Measurements from ENCODE around the gene IKZF3. TPM values are rescaled to one million over a fixed set of nuclear protein-coding genes. Genes with fewer than 3 reads are reported as not detected.
A peak's percentile ranks its signal among the peaks of the same experiment; 100 is the strongest.

IKZF3 gene
- total and polyA plus RNA-seq, 4 donors = 0.03 to 2.8 (median 1.2) TPM

DNA sequence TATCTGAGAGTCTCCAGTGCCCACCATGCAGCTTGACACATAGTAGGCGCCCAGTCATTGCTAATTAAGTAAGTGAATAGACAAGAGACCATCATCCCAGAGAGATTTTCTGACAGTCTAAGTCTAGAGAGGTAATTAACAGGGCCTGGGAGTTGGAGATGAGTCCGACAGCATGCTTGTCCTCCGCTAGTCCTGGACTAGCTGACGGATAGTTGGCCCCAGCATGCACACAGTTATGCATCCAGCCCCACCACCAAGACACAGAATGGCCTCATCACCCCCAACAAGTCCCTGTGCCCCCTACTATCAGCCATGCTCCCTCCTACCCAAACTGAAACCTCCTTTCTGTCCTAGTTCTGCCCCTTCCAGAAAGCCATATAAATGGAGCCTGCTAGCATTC, 116.4 kb downstream of the IKZF3 start:
- Histone ChIP-seq H3K4me1 (ENCODE audit: control insufficient read depth in 1 of 2, insufficient read depth in 2 of 2, low read length in 2 of 2) (no peaks in the 10 kb centered on the region), H3K9me3 (ENCODE audit: control insufficient read depth, low read length) (no peaks in the 10 kb centered on the region), H3K36me3 (ENCODE audit: control insufficient read depth in 1 of 2, insufficient read depth in 2 of 2, low read length in 1 of 2) (no peaks in the 10 kb centered on the region), H3K4me3 (ENCODE audit: low read length in 2 of 2) (no peak overlapping the region), H3K27me3 (ENCODE audit: control insufficient read depth in 1 of 2, insufficient read depth in 2 of 2, low read length in 1 of 2) (no peaks in the 10 kb centered on the region), H3K27ac (ENCODE audit: low read depth in 1 of 2, low read length in 2 of 2) (no peak overlapping the region)
- 95 to 99% methylated on average over 4 of the region's 4 CpGs for WGBS, 2 donors
- intact Hi-C loops (cut with DNase I) = no loop called here
- ATAC-seq (ENCODE audit: low FRiP score) = no peak
- DNase-seq = peak in 1 of 2 donors; percentile 23

DNA sequence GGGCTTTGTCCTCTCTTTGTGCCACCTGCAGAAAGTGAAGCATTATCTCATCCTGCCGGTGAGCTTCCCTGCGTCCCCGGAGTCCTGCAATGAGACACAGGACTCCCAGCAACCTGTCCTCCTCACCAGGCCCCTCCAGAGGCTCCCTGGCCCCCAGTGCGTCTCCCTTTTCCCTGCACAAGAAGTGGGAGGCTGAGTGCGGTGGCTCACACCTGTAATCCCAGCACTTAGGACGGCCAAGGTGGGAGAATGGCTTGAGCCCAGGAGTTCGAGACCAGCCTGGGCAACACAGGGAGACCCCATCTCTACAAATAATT, 118.0 kb downstream of the IKZF3 start:
- no peaks in the 10 kb centered on the region for H3K4me1 ChIP-seq (ENCODE audit: control insufficient read depth in 1 of 2, insufficient read depth in 2 of 2, low read length in 2 of 2)
- 93 to 96% methylated on average over 7 of the region's 7 CpGs for WGBS, 2 donors
- no peaks in the 10 kb centered on the region for H3K27me3 ChIP-seq (ENCODE audit: control insufficient read depth in 1 of 2, insufficient read depth in 2 of 2, low read length in 1 of 2)
- peak; percentile 20 to 59 for DNase-seq
- no peaks in the 10 kb centered on the region for H3K9me3 ChIP-seq (ENCODE audit: control insufficient read depth, low read length)
- intact Hi-C loops (cut with DNase I) = no loop called here
- no peak overlapping the region for H3K4me3 ChIP-seq (ENCODE audit: low read length in 2 of 2)
- H3K36me3 ChIP-seq (ENCODE audit: control insufficient read depth in 1 of 2, insufficient read depth in 2 of 2, low read length in 1 of 2) = no peaks in the 10 kb centered on the region
- ATAC-seq (ENCODE audit: low FRiP score) = no peak
- no peak overlapping the region for H3K27ac ChIP-seq (ENCODE audit: low read depth in 1 of 2, low read length in 2 of 2)

DNA sequence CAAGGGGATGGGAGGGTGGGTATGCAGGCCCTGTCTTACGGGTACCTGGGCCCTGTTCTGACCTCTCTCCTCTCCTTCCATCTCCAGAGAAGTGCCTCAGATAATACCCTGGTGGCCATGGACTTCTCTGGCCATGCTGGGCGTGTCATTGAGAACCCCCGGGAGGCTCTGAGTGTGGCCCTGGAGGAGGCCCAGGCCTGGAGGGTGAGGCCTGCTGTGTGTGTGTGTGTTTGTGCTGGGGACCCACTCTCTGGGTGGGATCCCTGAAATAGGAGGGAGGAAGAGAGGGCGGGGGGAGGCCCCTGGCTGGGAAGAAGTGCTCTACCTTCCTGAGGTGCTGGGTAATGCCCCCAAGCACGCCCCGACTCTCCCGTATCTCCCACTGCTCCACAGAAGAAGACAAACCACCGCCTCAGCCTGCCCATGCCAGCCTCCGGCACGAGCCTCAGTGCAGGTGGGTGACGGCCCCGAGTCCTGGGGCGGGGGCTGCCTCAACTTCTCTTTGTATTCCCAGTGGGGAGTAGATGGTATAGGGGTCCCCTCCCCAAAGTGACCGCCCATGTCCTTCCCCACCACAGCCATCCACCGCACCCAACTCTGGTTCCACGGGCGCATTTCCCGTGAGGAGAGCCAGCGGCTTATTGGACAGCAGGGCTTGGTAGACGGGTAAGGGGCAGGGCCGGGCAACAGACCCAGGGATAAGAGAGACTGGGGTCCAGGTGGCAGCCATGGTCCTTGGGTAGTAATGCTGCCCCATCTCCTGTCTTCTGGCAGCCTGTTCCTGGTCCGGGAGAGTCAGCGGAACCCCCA, 118.6 kb downstream of the IKZF3 start:
- no peaks in the 10 kb centered on the region for H3K9me3 ChIP-seq (ENCODE audit: control insufficient read depth, low read length)
- ATAC-seq (ENCODE audit: low FRiP score) (no peak), DNase-seq (peak; percentile 39 to 63)
- no peaks in the 10 kb centered on the region for H3K4me1 ChIP-seq (ENCODE audit: control insufficient read depth in 1 of 2, insufficient read depth in 2 of 2, low read length in 2 of 2)
- no peaks in the 10 kb centered on the region for H3K27me3 ChIP-seq (ENCODE audit: control insufficient read depth in 1 of 2, insufficient read depth in 2 of 2, low read length in 1 of 2)
- H3K27ac ChIP-seq (ENCODE audit: low read depth in 1 of 2, low read length in 2 of 2) = no peak overlapping the region
- intact Hi-C loops (cut with DNase I) = no loop called here
- H3K36me3 ChIP-seq (ENCODE audit: control insufficient read depth in 1 of 2, insufficient read depth in 2 of 2, low read length in 1 of 2) = no peaks in the 10 kb centered on the region
- H3K4me3 ChIP-seq (ENCODE audit: low read length in 2 of 2) = no peak overlapping the region
- 93 to 95% methylated on average over 21 to 23 of the region's 23 CpGs for WGBS, 2 donors

DNA sequence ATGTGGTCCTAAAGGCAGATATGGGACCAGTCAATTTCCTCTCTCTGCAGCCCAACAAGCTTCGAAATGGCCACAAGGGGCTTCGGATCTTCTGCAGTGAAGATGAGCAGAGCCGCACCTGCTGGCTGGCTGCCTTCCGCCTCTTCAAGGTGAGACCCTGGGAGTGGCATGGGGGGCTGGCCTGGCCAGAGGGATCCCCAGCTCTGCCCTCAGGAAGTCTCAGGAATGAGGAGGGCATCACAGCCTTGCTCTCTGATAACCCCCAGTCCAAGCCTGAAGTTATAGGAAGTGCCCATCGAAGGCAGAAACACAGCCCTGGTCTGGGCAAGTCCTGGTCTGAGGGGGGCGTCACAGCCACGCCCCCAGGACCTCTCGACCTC, 119.3 kb downstream of the IKZF3 start:
- 79 to 80% methylated on average over 8 of the region's 8 CpGs for WGBS, 2 donors
- DNase-seq (peak in 1 of 2 donors; percentile 44), ATAC-seq (ENCODE audit: low FRiP score) (no peak)
- H3K36me3 ChIP-seq (ENCODE audit: control insufficient read depth in 1 of 2, insufficient read depth in 2 of 2, low read length in 1 of 2) = no peaks in the 10 kb centered on the region
- intact Hi-C loops (cut with DNase I) = no loop called here
- H3K27me3 ChIP-seq (ENCODE audit: control insufficient read depth in 1 of 2, insufficient read depth in 2 of 2, low read length in 1 of 2) = no peaks in the 10 kb centered on the region
- no peak overlapping the region for H3K4me3 ChIP-seq (ENCODE audit: low read length in 2 of 2)
- H3K9me3 ChIP-seq (ENCODE audit: control insufficient read depth, low read length) = no peaks in the 10 kb centered on the region
- no peak overlapping the region for H3K27ac ChIP-seq (ENCODE audit: low read depth in 1 of 2, low read length in 2 of 2)
- no peaks in the 10 kb centered on the region for H3K4me1 ChIP-seq (ENCODE audit: control insufficient read depth in 1 of 2, insufficient read depth in 2 of 2, low read length in 2 of 2)

DNA sequence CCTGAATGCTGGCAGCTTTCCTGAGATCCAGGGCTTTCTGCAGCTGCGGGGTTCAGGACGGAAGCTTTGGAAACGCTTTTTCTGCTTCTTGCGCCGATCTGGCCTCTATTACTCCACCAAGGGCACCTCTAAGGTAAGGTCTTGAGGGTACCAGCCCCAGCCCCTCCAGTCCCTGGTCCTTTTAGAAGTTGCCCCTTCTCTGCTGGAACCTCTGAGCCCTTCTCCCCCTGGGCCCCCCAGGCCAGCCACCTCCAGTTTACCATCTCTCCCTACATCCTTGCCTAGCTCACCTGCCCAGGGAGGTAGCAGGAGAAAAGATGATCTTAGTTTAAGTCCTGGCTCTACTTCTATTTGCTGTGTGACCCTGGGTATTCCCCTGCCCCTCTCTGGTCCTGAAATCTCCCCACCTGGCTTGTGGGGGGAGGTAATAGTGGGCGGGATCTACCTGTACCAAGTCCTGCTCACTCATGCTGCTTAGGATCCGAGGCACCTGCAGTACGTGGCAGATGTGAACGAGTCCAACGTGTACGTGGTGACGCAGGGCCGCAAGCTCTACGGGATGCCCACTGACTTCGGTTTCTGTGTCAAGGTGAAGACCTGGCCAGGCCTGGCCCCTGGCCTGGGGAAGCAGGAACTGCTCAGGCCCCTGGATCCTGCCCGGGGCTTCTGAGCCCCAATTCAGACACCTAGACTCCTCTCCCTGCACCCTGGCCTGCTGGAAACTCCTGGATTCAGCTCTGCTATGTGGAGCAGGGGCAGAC, 119.9 kb downstream of the IKZF3 start:
- Histone ChIP-seq H3K27me3 (ENCODE audit: control insufficient read depth in 1 of 2, insufficient read depth in 2 of 2, low read length in 1 of 2) (no peaks in the 10 kb centered on the region), H3K9me3 (ENCODE audit: control insufficient read depth, low read length) (no peaks in the 10 kb centered on the region), H3K4me3 (ENCODE audit: low read length in 2 of 2) (no peak overlapping the region), H3K27ac (ENCODE audit: low read depth in 1 of 2, low read length in 2 of 2) (no peak overlapping the region), H3K4me1 (ENCODE audit: control insufficient read depth in 1 of 2, insufficient read depth in 2 of 2, low read length in 2 of 2) (no peaks in the 10 kb centered on the region), H3K36me3 (ENCODE audit: control insufficient read depth in 1 of 2, insufficient read depth in 2 of 2, low read length in 1 of 2) (no peaks in the 10 kb centered on the region)
- no peak for ATAC-seq (ENCODE audit: low FRiP score)
- 92 to 93% methylated on average over 16 of the region's 16 CpGs for WGBS, 2 donors
- peak; percentile 30 to 68 for DNase-seq
- intact Hi-C loops (cut with DNase I) = no loop called here

DNA sequence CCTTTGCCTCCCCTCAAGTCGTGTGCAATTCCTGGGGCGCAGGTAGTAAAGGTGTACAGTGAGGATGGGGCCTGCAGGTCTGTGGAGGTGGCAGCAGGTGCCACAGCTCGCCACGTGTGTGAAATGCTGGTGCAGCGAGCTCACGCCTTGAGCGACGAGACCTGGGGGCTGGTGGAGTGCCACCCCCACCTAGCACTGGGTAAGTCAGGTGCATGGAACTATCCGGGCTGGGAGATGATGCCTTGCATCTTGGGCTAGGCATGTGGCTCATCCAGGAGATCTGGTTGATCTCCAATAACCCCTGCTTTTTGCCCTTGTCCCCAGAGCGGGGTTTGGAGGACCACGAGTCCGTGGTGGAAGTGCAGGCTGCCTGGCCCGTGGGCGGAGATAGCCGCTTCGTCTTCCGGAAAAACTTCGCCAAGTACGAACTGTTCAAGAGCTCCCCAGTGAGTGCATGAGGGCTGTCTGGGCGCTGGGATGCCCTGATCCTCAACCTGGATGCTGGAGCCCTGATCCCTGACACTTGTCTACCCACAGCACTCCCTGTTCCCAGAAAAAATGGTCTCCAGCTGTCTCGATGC, 121.2 kb downstream of the IKZF3 start:
- H3K9me3 ChIP-seq (ENCODE audit: control insufficient read depth, low read length) = no peaks in the 10 kb centered on the region
- intact Hi-C loops (cut with DNase I) = no loop called here
- H3K27ac ChIP-seq (ENCODE audit: low read depth in 1 of 2, low read length in 2 of 2) = no peak overlapping the region
- DNase-seq (peak; percentile 27 to 49), ATAC-seq (ENCODE audit: low FRiP score) (no peak)
- H3K4me1 ChIP-seq (ENCODE audit: control insufficient read depth in 1 of 2, insufficient read depth in 2 of 2, low read length in 2 of 2) = no peaks in the 10 kb centered on the region
- 90 to 92% methylated on average over 21 of the region's 21 CpGs for WGBS, 2 donors
- H3K27me3 ChIP-seq (ENCODE audit: control insufficient read depth in 1 of 2, insufficient read depth in 2 of 2, low read length in 1 of 2) = no peaks in the 10 kb centered on the region
- H3K4me3 ChIP-seq (ENCODE audit: low read length in 2 of 2) = no peak overlapping the region
- no peaks in the 10 kb centered on the region for H3K36me3 ChIP-seq (ENCODE audit: control insufficient read depth in 1 of 2, insufficient read depth in 2 of 2, low read length in 1 of 2)

DNA sequence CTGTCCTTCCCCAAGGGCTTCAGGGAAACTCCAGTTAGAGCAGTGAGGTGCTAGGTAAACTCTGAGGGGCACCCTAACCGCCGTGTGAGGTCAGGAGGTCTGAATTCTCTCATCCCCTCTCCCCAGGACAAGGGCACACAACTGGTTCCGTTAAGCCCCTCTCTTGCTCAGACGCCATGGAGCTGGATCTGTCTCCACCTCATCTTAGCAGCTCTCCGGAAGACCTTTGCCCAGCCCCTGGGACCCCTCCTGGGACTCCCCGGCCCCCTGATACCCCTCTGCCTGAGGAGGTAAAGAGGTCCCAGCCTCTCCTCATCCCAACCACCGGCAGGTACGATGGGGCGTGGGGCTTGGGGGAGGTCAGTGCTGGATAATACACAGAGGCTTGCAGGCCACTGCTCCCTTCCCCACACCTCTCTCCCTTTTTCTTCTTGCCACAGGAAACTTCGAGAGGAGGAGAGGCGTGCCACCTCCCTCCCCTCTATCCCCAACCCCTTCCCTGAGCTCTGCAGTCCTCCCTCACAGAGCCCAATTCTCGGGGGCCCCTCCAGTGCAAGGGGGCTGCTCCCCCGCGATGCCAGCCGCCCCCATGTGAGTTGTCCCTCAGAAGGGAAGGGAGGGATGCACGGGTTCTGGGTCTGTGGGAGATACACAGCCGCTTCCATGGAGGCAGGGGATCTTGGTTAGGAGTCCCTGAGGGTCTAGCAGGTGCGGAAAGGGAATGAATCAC, 121.8 kb downstream of the IKZF3 start:
- DNase-seq (peak in 1 of 2 donors; percentile 62), ATAC-seq (ENCODE audit: low FRiP score) (no peak)
- Histone ChIP-seq H3K27me3 (ENCODE audit: control insufficient read depth in 1 of 2, insufficient read depth in 2 of 2, low read length in 1 of 2) (no peaks in the 10 kb centered on the region), H3K4me1 (ENCODE audit: control insufficient read depth in 1 of 2, insufficient read depth in 2 of 2, low read length in 2 of 2) (no peaks in the 10 kb centered on the region), H3K4me3 (ENCODE audit: low read length in 2 of 2) (no peak overlapping the region), H3K9me3 (ENCODE audit: control insufficient read depth, low read length) (no peaks in the 10 kb centered on the region), H3K36me3 (ENCODE audit: control insufficient read depth in 1 of 2, insufficient read depth in 2 of 2, low read length in 1 of 2) (no peaks in the 10 kb centered on the region), H3K27ac (ENCODE audit: low read depth in 1 of 2, low read length in 2 of 2) (no peak overlapping the region)
- intact Hi-C loops (cut with DNase I) = no loop called here
- WGBS, 2 donors = 88 to 90% methylated on average over 18 of the region's 18 CpGs

DNA sequence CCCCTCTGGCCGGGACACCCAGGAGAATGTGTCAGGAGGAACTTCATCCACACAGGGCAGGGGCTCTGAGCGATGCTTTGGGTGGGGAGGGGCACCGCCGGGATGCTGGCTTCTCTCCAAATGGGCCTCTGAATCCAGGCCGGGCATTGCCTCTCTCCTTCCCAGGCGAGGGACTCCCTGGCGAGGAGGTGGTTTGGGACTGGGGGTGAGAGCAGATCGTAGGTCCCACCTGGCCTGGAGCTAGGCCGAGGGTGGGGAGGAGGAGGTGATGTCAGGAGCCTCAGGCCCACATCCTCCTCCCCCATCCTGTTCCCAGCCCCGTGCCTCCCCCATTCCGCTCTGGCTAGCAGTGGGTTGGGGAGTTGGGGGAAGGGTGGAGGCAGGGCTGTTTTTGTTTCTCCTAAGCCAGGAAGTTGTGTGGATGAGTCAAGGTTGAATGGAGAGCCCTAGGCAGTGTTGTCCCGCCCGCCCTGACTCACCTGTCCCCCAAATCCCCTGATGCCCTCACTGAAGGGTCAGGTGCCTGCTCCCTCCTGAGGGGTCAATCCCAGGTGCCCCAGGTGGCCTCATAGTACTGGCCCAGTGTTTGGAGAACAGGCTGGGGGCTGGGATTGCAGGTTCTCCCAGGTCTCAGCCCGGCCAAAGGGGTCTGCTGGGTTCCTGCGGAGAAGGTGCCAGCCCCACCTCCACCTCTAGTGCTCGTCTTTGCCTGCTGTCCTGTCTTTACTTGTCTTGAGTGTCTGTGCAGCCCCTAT, 123.6 kb downstream of the IKZF3 start:
- ATAC-seq (ENCODE audit: low FRiP score) (no peak), DNase-seq (peak in 1 of 2 donors; percentile 71)
- no peak overlapping the region for H3K4me3 ChIP-seq (ENCODE audit: low read length in 2 of 2)
- no peaks in the 10 kb centered on the region for H3K27me3 ChIP-seq (ENCODE audit: control insufficient read depth in 1 of 2, insufficient read depth in 2 of 2, low read length in 1 of 2)
- no peak overlapping the region for H3K27ac ChIP-seq (ENCODE audit: low read depth in 1 of 2, low read length in 2 of 2)
- H3K9me3 ChIP-seq (ENCODE audit: control insufficient read depth, low read length) = no peaks in the 10 kb centered on the region
- no peaks in the 10 kb centered on the region for H3K36me3 ChIP-seq (ENCODE audit: control insufficient read depth in 1 of 2, insufficient read depth in 2 of 2, low read length in 1 of 2)
- 56 to 62% methylated on average over 16 of the region's 16 CpGs for WGBS, 2 donors
- intact Hi-C loops (cut with DNase I) = no loop called here
- no peaks in the 10 kb centered on the region for H3K4me1 ChIP-seq (ENCODE audit: control insufficient read depth in 1 of 2, insufficient read depth in 2 of 2, low read length in 2 of 2)
